Right atrium auricular region (tissue), 2 donors: ENCODE data around the gene DDX3X. TPM values are rescaled to one million over a fixed set of nuclear protein-coding genes. Genes with fewer than 3 reads are reported as not detected.
"Not testable (repeated sequence)": the region's sequence is repeated elsewhere in the genome, so short reads cannot be mapped to it uniquely, and the experiment has no call there.

ENCODE experiments used
- DNase-seq: peaks from one replicate; pipeline ENCODE4 v3.0.0-alpha.2; 2019; ENCODE audit warnings: low spot score
- H3K27ac ChIP-seq, 2 donors: fragments of 200-600 bp; sonication (generic); 1 replicate in 1 of 2; 2 replicates in 1 of 2; pipeline ENCODE4 v1.5.1; 2016 to 2019
- H3K27me3 ChIP-seq, 2 donors: fragments of 200-600 bp; sonication (generic); one replicate each; pipeline versions ENCODE4 v1.5.1 to v1.6.0; 2017 to 2019
- H3K36me3 ChIP-seq: fragments of 200-600 bp; sonication (generic); one replicate; pipeline ENCODE4 v1.5.1; 2016
- H3K4me1 ChIP-seq, 2 donors: fragments of 200-600 bp; sonication (generic); one replicate each; pipeline versions ENCODE4 v1.5.1 to v1.6.0; 2017 to 2019
- H3K4me3 ChIP-seq, 2 donors: fragments of 200-600 bp; sonication (generic); 1 replicate in 1 of 2; 2 replicates in 1 of 2; pipeline ENCODE4 v1.5.1; 2017 to 2019; ENCODE audit warnings: mild to moderate bottlenecking in 1 of 2, moderate library complexity in 1 of 2
- H3K9me3 ChIP-seq, 2 donors: fragments of 200-600 bp; sonication (generic); one replicate each; pipeline ENCODE4 v1.5.1; 2019
- CTCF ChIP-seq, 2 donors: fragments of 200-600 bp; sonication (generic); IDR thresholded peaks; one replicate each; pipeline ENCODE4 v1.5.1; 2019; ENCODE audit warnings: antibody characterized with exemption in 2 of 2
- total RNA-seq, 2 donors: library from RNA; depleted of rRNA; stranded (reverse); fragments of >200 nt; gene quantifications; one replicate each; pipeline ENCODE4 v1.1.0, GENCODE V29; 2016

The DDX3X gene
- total RNA-seq, 2 donors from 2014 or later: 150 to 152 TPM

GRCh38 chrX:41386222-41386990, 52.4 kb downstream of the DDX3X start:
- DNase-seq: no peak
- Histone ChIP-seq H3K4me1 (no peaks in the 10 kb centered on the region), H3K9me3 (no peaks in the 10 kb centered on the region), H3K27ac (no peak overlapping the region), H3K27me3 (no peaks in the 10 kb centered on the region), H3K36me3 (no peaks in the 10 kb centered on the region), H3K4me3 (no peak overlapping the region)
- TF ChIP-seq CTCF (IDR thresholded peaks at IDR 0.05): no peak

- Histone ChIP-seq H3K27me3 (no peaks in the 10 kb centered on the region), H3K27ac (no peak overlapping the region), H3K4me3 (no peak overlapping the region), H3K9me3 (no peaks in the 10 kb centered on the region), H3K36me3 (no peaks in the 10 kb centered on the region), H3K4me1 (no peaks in the 10 kb centered on the region)
- TF ChIP-seq CTCF (IDR thresholded peaks at IDR 0.05): no peak
- DNase-seq: no peak
Measured at GRCh38 chrX:41388543-41388942, 54.6 kb downstream of the DDX3X start.

- Histone ChIP-seq H3K4me3 (no peak overlapping the region), H3K36me3 (no peaks in the 10 kb centered on the region), H3K4me1 (no peaks in the 10 kb centered on the region), H3K9me3 (no peaks in the 10 kb centered on the region), H3K27me3 (no peaks in the 10 kb centered on the region), H3K27ac (no peak overlapping the region)
- no peak for DNase-seq
- TF ChIP-seq CTCF (IDR thresholded peaks at IDR 0.05): no peak
Measured at GRCh38 chrX:41389311-41389888, 55.4 kb downstream of the DDX3X start.

GRCh38 chrX:41390576-41390975, 56.6 kb downstream of the DDX3X start:
- not testable (repeated sequence) for H3K4me3 ChIP-seq, H3K9me3 ChIP-seq, H3K27ac ChIP-seq

GRCh38 chrX:41391606-41392005, 57.6 kb downstream of the DDX3X start:
- Histone ChIP-seq H3K27me3 (no peaks in the 10 kb centered on the region), H3K9me3 (peaks cover 0 to 1% of the 10 kb centered on the region in 2 donors), H3K36me3 (no peaks in the 10 kb centered on the region), H3K4me3 (no peak overlapping the region), H3K4me1 (no peaks in the 10 kb centered on the region), H3K27ac (no peak overlapping the region)
- DNase-seq: no peak
- no peak for TF ChIP-seq CTCF (IDR thresholded peaks at IDR 0.05)

More at GRCh38 chrX:41390576-41390975, 56.6 kb downstream of the DDX3X start:
- not testable (repeated sequence) for DNase-seq, H3K4me1 ChIP-seq, H3K27me3 ChIP-seq, H3K36me3 ChIP-seq

GRCh38 chrX:41394293-41394692, 60.3 kb downstream of the DDX3X start:
- TF ChIP-seq CTCF (IDR thresholded peaks at IDR 0.05): no peak
- Histone ChIP-seq H3K4me3 (no peak overlapping the region), H3K27me3 (no peaks in the 10 kb centered on the region), H3K9me3 (peaks cover 6 to 20% of the 10 kb centered on the region in 2 donors), H3K4me1 (no peaks in the 10 kb centered on the region), H3K27ac (no peak overlapping the region), H3K36me3 (no peaks in the 10 kb centered on the region)
- no peak for DNase-seq
